Endodermal cell (in vitro differentiated cells): Measurements from ENCODE around the gene ODC1. TPM values are rescaled to one million over a fixed set of nuclear protein-coding genes. Genes with fewer than 3 reads are reported as not detected.

Experiments
- DNase-seq: peaks from one replicate; pipeline ENCODE4 v3.0.0-alpha.2; 2017
- H3K27ac ChIP-seq: 2 replicates; pipeline ENCODE4 v1.5.1; 2013; ENCODE audit warnings: mild to moderate bottlenecking, low read depth, low read length, moderate library complexity
- H3K27me3 ChIP-seq: 2 replicates; pipeline ENCODE4 v1.6.1; 2013; ENCODE audit warnings: mild to moderate bottlenecking, low read length, moderate library complexity; ENCODE audit not compliant: insufficient read depth, control insufficient read depth, poor library complexity, severe bottlenecking
- H3K36me3 ChIP-seq: 2 replicates; pipeline ENCODE4 v1.7.0; 2013; ENCODE audit warnings: mild to moderate bottlenecking, low read length, moderate library complexity; ENCODE audit not compliant: control insufficient read depth, insufficient read depth
- H3K4me1 ChIP-seq: one replicate; pipeline ENCODE4 v1.7.0; 2013; ENCODE audit warnings: low read length; ENCODE audit not compliant: control insufficient read depth, insufficient read depth
- H3K4me3 ChIP-seq: 2 replicates; pipeline ENCODE4 v1.5.1; 2013; ENCODE audit warnings: mild to moderate bottlenecking, low read length, moderate library complexity
- H3K9ac ChIP-seq: 2 replicates; pipeline ENCODE4 v1.6.1; 2013; ENCODE audit warnings: mild to moderate bottlenecking, low read length, moderate library complexity; ENCODE audit not compliant: poor library complexity, severe bottlenecking; ENCODE audit errors: extremely low read depth
- H3K9me3 ChIP-seq: 2 replicates; pipeline ENCODE4 v1.6.1; 2013; ENCODE audit warnings: mild to moderate bottlenecking, low read length, moderate library complexity; ENCODE audit not compliant: control insufficient read depth
- H3K27ac Mint-ChIP-seq: 2 replicates; pipeline ENCODE4 v1.8.0; 2020; ENCODE audit warnings: mixed read lengths
- H3K27me3 Mint-ChIP-seq: 2 replicates; pipeline ENCODE4 v1.8.0; 2021; ENCODE audit warnings: mild to moderate bottlenecking, mixed read lengths; ENCODE audit not compliant: insufficient read depth
- H3K36me3 Mint-ChIP-seq: 2 replicates; pipeline ENCODE4 v1.8.0; 2020; ENCODE audit warnings: low read depth, mixed read lengths
- H3K4me1 Mint-ChIP-seq: 2 replicates; pipeline ENCODE4 v1.8.0; 2020; ENCODE audit warnings: mixed read lengths
- H3K4me3 Mint-ChIP-seq: 2 replicates; pipeline ENCODE4 v1.8.0; 2020; ENCODE audit warnings: mild to moderate bottlenecking, moderate library complexity, mixed read lengths
- H3K9me3 Mint-ChIP-seq: 2 replicates; pipeline ENCODE4 v1.8.0; 2020; ENCODE audit warnings: mild to moderate bottlenecking, mixed read lengths
- CTCF ChIP-seq: fragments of 200-600 bp; sonication (generic); conservative IDR thresholded peaks from 2 replicates; pipeline ENCODE4 v1.5.0; 2021; ENCODE audit warnings: antibody characterized with exemption, mild to moderate bottlenecking
- whole genome bisulfite sequencing, 2 experiments: methylation state at CpG; one replicate each; pipeline versions ENCODE4 v1.1.5 to v1.1.7; 2013; ENCODE audit warnings: missing lambda C conversion rate in 2 of 2, mixed read lengths in 1 of 2; ENCODE audit not compliant: insufficient coverage in 1 of 2, insufficient read length in 1 of 2; 5-methylcytosine and 5-hydroxymethylcytosine counted together
- total RNA-seq, 2 donors: library from RNA; stranded (reverse); fragmentation: NEBNext Ultra II Directional in 1 of 2; extraction: Animal tissue kit (Norgen Biotek cat#: 25700) in 1 of 2; gene quantifications; 2 replicates in 1 of 2; 3 replicates in 1 of 2; pipeline ENCODE4 v1.2.1, GENCODE V29; 2021

The ODC1 gene
- total RNA-seq, 2 donors from 2014 or later: 108 to 152 TPM

GRCh38 chr2:10397878-10398277 is 50.2 kb downstream of the ODC1 start:
- 85 to 88% methylated on average over 4 of the region's 4 CpGs for WGBS, 2 experiments
- no peak overlapping the region for H3K27ac Mint-ChIP-seq
- Histone ChIP-seq H3K4me3 (no peak overlapping the region), H3K36me3 (no peaks in the 10 kb centered on the region), H3K9me3 (no peaks in the 10 kb centered on the region), H3K27ac (no peak overlapping the region), H3K27me3 (no peaks in the 10 kb centered on the region), H3K9ac (no peak overlapping the region), H3K4me1 (no peaks in the 10 kb centered on the region)
- TF ChIP-seq CTCF: no peak
- H3K4me1 Mint-ChIP-seq: peaks cover 4% of the 10 kb centered on the region
- no peak overlapping the region for H3K4me3 Mint-ChIP-seq
- no peaks in the 10 kb centered on the region for H3K27me3 Mint-ChIP-seq
- peaks cover 2% of the 10 kb centered on the region for H3K9me3 Mint-ChIP-seq
- DNase-seq: no peak
- peaks cover 8% of the 10 kb centered on the region for H3K36me3 Mint-ChIP-seq

GRCh38 chr2:10397297-10397875 is 50.7 kb downstream of the ODC1 start:
- H3K36me3 Mint-ChIP-seq: peaks cover 8% of the 10 kb centered on the region
- H3K27me3 Mint-ChIP-seq: no peaks in the 10 kb centered on the region
- no peak overlapping the region for H3K4me3 ChIP-seq
- no peak overlapping the region for H3K4me3 Mint-ChIP-seq
- H3K27ac ChIP-seq: no peak overlapping the region
- peaks cover 2% of the 10 kb centered on the region for H3K9me3 Mint-ChIP-seq
- no peaks in the 10 kb centered on the region for H3K9me3 ChIP-seq
- WGBS, 2 experiments: 90 to 95% methylated on average over 10 to 16 of the region's 16 CpGs
- no peaks in the 10 kb centered on the region for H3K36me3 ChIP-seq
- no peaks in the 10 kb centered on the region for H3K4me1 ChIP-seq
- DNase-seq: no peak
- H3K27me3 ChIP-seq: no peaks in the 10 kb centered on the region
- H3K4me1 Mint-ChIP-seq: peaks cover 8% of the 10 kb centered on the region
- no peak for TF ChIP-seq CTCF
- no peak overlapping the region for H3K27ac Mint-ChIP-seq
- H3K9ac ChIP-seq: no peak overlapping the region

GRCh38 chr2:10396464-10396863 is 51.7 kb downstream of the ODC1 start:
- Mint-ChIP-seq H3K9me3 (peaks cover 2% of the 10 kb centered on the region), H3K4me1 (peaks cover 10% of the 10 kb centered on the region), H3K27ac (no peak overlapping the region), H3K27me3 (no peaks in the 10 kb centered on the region), H3K36me3 (peaks cover 8% of the 10 kb centered on the region), H3K4me3 (no peak overlapping the region)
- no peaks in the 10 kb centered on the region for H3K4me1 ChIP-seq
- 89 to 92% methylated on average over 10 to 13 of the region's 13 CpGs for WGBS, 2 experiments
- H3K4me3 ChIP-seq: no peak overlapping the region
- DNase-seq: no peak
- H3K36me3 ChIP-seq: no peaks in the 10 kb centered on the region
- no peaks in the 10 kb centered on the region for H3K27me3 ChIP-seq
- no peaks in the 10 kb centered on the region for H3K9me3 ChIP-seq
- H3K27ac ChIP-seq: no peak overlapping the region
- H3K9ac ChIP-seq: no peak overlapping the region
- TF ChIP-seq CTCF: no peak
